ENCODE data around the gene CSRNP2.

DNA sequence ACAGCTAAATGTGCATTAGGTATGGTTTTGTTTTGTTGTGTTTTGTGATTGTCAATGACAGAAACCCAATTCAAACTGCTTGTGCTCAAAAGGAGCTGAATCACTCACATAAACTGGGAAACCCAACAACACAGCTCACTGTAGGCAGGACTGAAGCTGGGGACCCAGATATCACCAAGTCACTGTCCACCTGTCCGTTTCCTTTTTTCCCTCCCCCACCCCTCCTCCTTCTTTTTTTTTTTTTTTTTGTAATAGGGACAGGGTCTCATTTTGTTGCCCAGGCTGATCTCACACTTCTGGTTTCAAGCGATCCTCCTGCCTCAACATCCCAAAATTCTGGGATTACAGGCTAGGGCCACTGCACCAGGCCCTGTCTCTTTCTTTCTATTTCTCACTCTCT, 50.3 kb downstream of the CSRNP2 start:
- TF ChIP-seq, protein P1, sequence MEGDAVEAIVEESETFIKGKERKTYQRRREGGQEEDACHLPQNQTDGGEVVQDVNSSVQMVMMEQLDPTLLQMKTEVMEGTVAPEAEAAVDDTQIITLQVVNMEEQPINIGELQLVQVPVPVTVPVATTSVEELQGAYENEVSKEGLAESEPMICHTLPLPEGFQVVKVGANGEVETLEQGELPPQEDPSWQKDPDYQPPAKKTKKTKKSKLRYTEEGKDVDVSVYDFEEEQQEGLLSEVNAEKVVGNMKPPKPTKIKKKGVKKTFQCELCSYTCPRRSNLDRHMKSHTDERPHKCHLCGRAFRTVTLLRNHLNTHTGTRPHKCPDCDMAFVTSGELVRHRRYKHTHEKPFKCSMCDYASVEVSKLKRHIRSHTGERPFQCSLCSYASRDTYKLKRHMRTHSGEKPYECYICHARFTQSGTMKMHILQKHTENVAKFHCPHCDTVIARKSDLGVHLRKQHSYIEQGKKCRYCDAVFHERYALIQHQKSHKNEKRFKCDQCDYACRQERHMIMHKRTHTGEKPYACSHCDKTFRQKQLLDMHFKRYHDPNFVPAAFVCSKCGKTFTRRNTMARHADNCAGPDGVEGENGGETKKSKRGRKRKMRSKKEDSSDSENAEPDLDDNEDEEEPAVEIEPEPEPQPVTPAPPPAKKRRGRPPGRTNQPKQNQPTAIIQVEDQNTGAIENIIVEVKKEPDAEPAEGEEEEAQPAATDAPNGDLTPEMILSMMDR (IDR thresholded peaks at IDR 0.05; ENCODE audit: low read depth, low read length): no peak
- TF ChIP-seq, protein P2, sequence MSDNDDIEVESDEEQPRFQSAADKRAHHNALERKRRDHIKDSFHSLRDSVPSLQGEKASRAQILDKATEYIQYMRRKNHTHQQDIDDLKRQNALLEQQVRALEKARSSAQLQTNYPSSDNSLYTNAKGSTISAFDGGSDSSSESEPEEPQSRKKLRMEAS (IDR thresholded peaks at IDR 0.05; ENCODE audit: low read depth, low read length): no peak
- no peak for TF ChIP-seq POLR2A (IDR thresholded peaks at IDR 0.05; ENCODE audit: extremely low read depth, insufficient read length)

All from NB4 (cell line).